ENCODE results near the gene PTPRD. TPM values are rescaled to one million over a fixed set of nuclear protein-coding genes. Genes with fewer than 3 reads are reported as not detected.

PTPRD gene
- total RNA-seq, 1 experiment from 2014 or later, result not detected

DNA sequence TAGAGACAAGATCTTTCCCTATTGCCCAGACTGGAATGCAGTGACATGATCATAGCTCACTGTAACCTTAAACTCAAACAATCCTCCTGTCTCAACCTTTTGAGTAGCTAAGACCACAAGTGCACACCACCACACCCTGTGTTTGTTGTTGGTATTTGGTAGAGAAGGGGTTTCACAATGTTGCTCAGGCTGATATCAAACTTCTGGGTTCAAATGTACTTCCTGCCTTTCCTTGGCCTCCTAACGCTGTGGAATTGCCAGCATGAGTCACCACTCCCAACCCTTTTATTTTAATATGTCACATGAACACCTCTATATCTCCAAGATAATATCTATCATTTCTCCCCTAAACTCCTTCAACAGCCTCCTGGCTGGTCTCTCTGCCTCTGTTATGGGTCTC, 719.0 kb downstream of the PTPRD start:
- Histone ChIP-seq H3K27ac (ENCODE audit: low read length) (no peak overlapping the region), H3K36me3 (ENCODE audit: control insufficient read depth, insufficient read depth, low read length) (no peaks in the 10 kb centered on the region), H3K4me3 (ENCODE audit: low read depth in 2 of 2, low read length in 2 of 2) (no peak overlapping the region), H3K4me1 (ENCODE audit: control insufficient read depth, insufficient read depth, low read length) (no peaks in the 10 kb centered on the region), H3K9me3 (ENCODE audit: control insufficient read depth, insufficient read depth, low read depth, low read length) (no peaks in the 10 kb centered on the region), H3K27me3 (ENCODE audit: control insufficient read depth, insufficient read depth, low read length) (no peaks in the 10 kb centered on the region)
- in situ Hi-C loops (cut with HindIII; ENCODE audit: low pct_unique_long_range_greater_than_20kb, low sequenced_read_pairs) (no loop called here), intact Hi-C loops (cut with micrococcal nuclease; ENCODE audit: unreplicated experiment) (no loop called here)
- no peak for DNase-seq (ENCODE audit: low read depth, low spot score)
- POLR2A ChIA-PET, result no interaction called here
- CTCF ChIA-PET, result no interaction called here
- BruUV-seq (replicated peaks), result no TSS peak
- TF ChIP-seq CTCF (IDR thresholded peaks at IDR 0.05) (no peak), TCF7L2 (IDR thresholded peaks at IDR 0.05; ENCODE audit: low read depth, low read length) (no peak), POLR2AphosphoS5 (IDR thresholded peaks at IDR 0.05; ENCODE audit: low read depth, low read length) (no peak), SIN3A (IDR thresholded peaks at IDR 0.05; ENCODE audit: borderline replicate concordance, insufficient read depth, low read depth, low read length) (no peak)
- TF ChIP-seq, protein P1, sequence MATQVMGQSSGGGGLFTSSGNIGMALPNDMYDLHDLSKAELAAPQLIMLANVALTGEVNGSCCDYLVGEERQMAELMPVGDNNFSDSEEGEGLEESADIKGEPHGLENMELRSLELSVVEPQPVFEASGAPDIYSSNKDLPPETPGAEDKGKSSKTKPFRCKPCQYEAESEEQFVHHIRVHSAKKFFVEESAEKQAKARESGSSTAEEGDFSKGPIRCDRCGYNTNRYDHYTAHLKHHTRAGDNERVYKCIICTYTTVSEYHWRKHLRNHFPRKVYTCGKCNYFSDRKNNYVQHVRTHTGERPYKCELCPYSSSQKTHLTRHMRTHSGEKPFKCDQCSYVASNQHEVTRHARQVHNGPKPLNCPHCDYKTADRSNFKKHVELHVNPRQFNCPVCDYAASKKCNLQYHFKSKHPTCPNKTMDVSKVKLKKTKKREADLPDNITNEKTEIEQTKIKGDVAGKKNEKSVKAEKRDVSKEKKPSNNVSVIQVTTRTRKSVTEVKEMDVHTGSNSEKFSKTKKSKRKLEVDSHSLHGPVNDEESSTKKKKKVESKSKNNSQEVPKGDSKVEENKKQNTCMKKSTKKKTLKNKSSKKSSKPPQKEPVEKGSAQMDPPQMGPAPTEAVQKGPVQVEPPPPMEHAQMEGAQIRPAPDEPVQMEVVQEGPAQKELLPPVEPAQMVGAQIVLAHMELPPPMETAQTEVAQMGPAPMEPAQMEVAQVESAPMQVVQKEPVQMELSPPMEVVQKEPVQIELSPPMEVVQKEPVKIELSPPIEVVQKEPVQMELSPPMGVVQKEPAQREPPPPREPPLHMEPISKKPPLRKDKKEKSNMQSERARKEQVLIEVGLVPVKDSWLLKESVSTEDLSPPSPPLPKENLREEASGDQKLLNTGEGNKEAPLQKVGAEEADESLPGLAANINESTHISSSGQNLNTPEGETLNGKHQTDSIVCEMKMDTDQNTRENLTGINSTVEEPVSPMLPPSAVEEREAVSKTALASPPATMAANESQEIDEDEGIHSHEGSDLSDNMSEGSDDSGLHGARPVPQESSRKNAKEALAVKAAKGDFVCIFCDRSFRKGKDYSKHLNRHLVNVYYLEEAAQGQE (IDR thresholded peaks at IDR 0.05; ENCODE audit: insufficient read depth in 1 of 2, low read depth in 2 of 2, low read length in 1 of 2), result no peak
- ATAC-seq, result no peak

DNA sequence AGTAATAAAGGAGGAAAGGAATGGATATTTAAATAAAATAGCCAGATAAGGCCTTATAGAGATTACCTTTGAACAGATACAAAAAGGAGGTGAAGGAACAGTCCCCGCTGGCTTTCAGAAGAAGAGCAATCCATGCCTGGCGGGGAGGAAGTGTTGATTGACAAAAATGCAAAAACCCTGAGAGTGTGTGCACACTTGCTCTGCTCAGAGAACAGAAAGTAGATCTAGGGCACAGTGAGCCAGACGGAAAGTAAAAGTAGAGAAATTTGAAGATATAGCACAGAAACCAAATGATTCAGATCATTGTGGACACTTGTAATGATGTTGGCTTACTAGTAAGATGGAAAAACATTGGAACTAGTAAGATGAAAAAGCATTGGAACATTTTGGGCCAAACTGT, 720.6 kb downstream of the PTPRD start:
- DNase-seq (ENCODE audit: low read depth, low spot score) (no peak), ATAC-seq (no peak)
- ChIA-PET POLR2A (no interaction called here), CTCF (no interaction called here)
- in situ Hi-C loops (cut with HindIII; ENCODE audit: low pct_unique_long_range_greater_than_20kb, low sequenced_read_pairs) (no loop called here), intact Hi-C loops (cut with micrococcal nuclease; ENCODE audit: unreplicated experiment) (no loop called here)
- H3K9me3 ChIP-seq (ENCODE audit: control insufficient read depth, insufficient read depth, low read depth, low read length), result no peaks in the 10 kb centered on the region
- no TSS peak for BruUV-seq (replicated peaks)
- H3K4me1 ChIP-seq (ENCODE audit: control insufficient read depth, insufficient read depth, low read length), result no peaks in the 10 kb centered on the region
- H3K27ac ChIP-seq (ENCODE audit: low read length), result no peak overlapping the region
- TF ChIP-seq TCF7L2 (IDR thresholded peaks at IDR 0.05; ENCODE audit: low read depth, low read length) (no peak), SIN3A (IDR thresholded peaks at IDR 0.05; ENCODE audit: borderline replicate concordance, insufficient read depth, low read depth, low read length) (no peak)
- TF ChIP-seq, protein P1 (IDR thresholded peaks at IDR 0.05; ENCODE audit: insufficient read depth in 1 of 2, low read depth in 2 of 2, low read length in 1 of 2), result no peak
- H3K36me3 ChIP-seq (ENCODE audit: control insufficient read depth, insufficient read depth, low read length), result no peaks in the 10 kb centered on the region
- no peak overlapping the region for H3K4me3 ChIP-seq (ENCODE audit: low read depth in 2 of 2, low read length in 2 of 2)
- H3K27me3 ChIP-seq (ENCODE audit: control insufficient read depth, insufficient read depth, low read length), result no peaks in the 10 kb centered on the region
